ENCODE data around the gene CEACAM3.

CEACAM3 gene

DNA sequence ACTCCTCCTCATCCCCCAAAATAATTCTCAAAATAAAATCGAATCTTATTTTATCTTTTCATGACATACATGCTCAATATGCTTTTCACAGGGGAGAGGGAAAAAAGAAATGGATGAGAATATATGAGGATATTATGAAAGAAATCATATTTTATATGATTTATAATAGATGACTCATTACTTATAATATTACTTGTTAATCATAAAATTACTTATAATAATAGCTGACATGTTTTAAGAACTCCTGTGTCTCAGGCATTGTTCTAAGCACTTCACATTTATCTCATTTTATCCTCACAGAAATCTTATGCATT is 3.0 kb upstream of the CEACAM3 start:
- no peak for DNase-seq

- peak; percentile 21 for DNase-seq
These were observed 1.3 kb upstream of the CEACAM3 start for GRCh38 chr19:41795031-41795461.

GRCh38 chr19:41796901-41797300 is 514 bp downstream of the CEACAM3 start:
- no peak for DNase-seq

- no peak for DNase-seq
These were observed 3.1 kb downstream of the CEACAM3 start for GRCh38 chr19:41799444-41800000.

GRCh38 chr19:41801031-41801430 is 4.6 kb downstream of the CEACAM3 start:
- no peak for DNase-seq

- no peak for DNase-seq
These were observed 5.4 kb downstream of the CEACAM3 start for GRCh38 chr19:41801792-41802211.

- no peak for DNase-seq
These were observed 6.4 kb downstream of the CEACAM3 start for GRCh38 chr19:41802770-41803169.

- DNase-seq, result no peak
These were observed 7.9 kb downstream of the CEACAM3 start for GRCh38 chr19:41804336-41804735.

DNA sequence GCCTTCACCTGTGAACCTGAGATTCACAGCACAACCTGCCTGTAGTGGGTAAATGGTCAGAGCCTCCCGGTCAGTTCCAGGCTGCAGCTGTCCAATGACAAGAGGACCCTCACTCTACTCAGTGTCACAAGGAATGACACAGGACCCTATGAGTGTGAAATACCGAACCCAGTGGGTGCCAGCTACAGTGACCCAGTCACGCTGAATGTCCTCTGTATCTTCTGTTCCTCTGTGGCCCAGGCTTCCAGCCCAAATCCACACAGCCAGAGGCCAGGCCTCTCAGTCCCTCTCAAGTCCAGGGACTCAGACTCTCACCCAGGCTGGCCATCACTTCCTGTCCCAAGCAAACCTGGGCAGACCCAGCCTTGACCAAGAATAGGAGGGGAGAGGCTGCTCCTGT is 10.8 kb downstream of the CEACAM3 start:
- DNase-seq, result no peak

DNA sequence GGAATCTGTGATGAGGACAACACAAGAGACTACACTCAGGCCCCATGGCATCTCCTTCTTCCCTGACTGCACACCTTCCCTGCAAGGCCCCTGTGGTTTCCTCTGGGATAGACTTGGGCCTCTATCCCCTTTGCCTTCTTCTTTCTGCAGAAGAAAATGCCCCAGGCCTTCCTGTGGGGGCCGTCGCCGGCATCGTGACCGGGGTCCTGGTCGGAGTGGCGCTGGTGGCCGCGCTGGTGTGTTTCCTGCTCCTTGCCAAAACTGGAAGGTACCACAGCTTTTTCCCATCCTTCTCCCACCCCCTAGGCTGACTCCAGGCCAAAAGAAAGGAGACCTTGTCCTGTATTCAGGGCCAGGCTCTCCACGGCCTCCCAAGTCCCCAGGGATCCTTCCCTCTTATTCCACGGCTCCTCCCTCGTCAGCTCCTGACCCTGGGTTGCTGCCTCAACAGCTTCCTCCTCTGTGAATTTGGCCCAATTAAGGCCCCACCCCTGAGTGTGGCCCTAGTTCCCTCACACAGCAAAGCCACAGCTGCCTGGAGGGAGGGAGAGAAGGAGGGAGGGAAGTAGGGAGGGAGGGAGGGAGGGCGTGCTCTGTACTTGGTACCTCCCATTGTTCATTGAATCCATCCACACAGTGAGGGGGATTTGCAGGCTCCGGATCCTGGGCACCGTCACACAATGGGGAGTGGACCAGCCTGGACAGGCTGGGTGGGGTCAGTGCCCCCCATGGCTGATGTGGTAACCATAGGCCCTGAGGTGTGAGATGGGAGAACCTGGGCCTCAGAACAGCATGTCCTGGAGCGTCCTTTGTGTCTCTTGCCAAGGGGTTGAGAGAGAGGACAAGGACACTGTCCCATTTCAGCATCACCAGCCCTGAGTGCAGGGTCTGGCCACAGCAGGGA is 12.5 kb downstream of the CEACAM3 start:
- no peak for DNase-seq

- no peak for DNase-seq
These were observed 13.9 kb downstream of the CEACAM3 start for GRCh38 chr19:41810301-41810700.

- no peak for DNase-seq
These were observed 14.6 kb downstream of the CEACAM3 start for GRCh38 chr19:41811036-41811435.

GRCh38 chr19:41811981-41812380 is 15.6 kb downstream of the CEACAM3 start:
- DNase-seq, result no peak

DNA sequence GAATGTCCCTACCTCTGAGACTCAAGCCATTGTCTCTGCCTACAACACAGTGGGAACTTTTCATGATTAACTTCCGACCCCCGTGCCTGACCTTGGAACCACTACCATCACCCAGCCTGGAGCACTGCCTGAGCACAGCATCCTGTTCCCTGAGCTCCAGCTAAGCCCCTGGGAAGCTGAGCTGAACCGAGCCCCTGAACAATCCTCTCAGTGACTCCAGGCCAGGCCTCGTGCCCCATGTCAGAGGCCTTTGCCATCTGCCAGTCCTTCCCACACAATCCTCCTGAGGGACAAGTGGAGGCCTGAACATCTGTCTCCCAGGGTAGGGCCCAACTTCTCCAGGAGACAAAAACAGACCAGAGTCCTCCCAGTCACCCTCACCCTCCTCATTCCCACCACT is 17.5 kb downstream of the CEACAM3 start:
- no peak for DNase-seq

- no peak for DNase-seq
These were observed 18.9 kb downstream of the CEACAM3 start for GRCh38 chr19:41815301-41815700.

- no peak for DNase-seq
These were observed 20.4 kb downstream of the CEACAM3 start for GRCh38 chr19:41816761-41817160.

DNA sequence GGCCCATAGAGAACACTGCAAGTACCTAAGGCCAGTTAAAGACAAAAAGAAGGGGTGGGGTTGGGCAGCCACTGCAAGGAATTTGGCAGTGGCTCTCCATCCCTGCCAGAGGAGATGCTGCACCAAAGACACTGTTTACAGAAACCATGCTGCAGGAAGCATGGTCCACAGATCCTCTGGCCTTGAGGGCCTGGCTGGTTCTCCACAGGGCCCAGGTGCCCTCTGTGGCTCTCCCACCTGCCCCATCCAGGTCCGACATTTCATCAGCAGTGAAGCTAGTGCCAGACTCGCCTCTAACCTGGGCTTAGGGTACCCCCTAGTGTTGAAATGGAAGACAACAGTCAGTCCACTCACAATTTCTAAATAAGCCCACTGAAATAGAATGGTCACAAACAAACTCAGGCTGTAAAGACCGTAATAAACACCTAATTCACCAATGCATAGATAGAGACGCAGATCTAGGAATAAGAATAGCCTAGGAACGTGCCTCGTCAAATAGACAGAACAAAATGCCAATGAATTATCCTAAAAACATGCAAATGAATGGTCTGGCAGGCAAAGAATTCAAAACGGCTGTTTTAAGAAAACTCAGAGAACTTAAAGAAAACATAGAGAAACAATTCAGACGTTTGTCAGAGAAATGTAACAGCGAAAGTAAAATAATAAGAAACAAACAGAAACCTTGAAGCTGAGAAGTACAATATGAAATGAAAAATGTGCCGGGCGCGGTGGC is 24.8 kb downstream of the CEACAM3 start:
- no peak for DNase-seq

- no peak for DNase-seq
These were observed 41.8 kb downstream of the CEACAM3 start for GRCh38 chr19:41837981-41838708.

DNA sequence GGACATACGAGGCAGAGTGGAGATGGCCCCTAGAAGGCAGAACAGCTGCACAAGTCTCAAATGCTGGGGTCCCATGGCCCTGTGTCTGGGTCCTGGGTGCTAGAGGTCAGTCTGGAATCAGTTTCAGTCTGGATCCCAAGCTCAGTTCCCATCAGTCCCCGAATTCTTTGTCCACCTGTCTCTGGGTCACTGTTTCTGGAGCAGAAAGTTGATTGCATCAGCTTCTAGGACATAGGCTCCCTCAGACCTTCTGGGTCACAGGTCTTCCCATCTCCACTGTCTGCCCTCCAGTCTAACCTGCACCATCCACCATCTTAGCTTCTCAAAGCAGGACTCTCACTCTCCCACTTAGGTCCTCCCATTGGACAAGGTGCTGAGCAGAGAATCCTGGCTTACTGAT is 42.8 kb downstream of the CEACAM3 start:
- no peak for DNase-seq

DNA sequence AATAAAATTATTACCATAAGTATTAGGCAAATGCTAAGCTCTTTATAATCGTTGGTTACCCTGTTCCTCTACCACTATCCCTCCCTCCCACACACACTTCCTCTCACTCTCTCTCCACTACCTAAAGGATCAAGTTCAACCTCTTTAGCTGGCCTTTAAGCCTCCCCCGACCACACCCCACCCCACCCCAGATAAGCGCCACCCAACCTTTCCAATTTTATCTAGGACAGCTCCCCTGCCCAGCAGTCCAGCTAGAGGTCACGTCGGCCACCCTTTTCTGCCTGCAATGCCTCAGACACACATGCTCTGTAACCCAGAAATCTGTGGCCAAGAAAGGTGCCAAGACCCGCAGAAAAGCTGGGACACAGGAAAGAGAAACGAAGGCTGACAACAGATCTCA is 47.0 kb downstream of the CEACAM3 start:
- DNase-seq, result no peak

DNA sequence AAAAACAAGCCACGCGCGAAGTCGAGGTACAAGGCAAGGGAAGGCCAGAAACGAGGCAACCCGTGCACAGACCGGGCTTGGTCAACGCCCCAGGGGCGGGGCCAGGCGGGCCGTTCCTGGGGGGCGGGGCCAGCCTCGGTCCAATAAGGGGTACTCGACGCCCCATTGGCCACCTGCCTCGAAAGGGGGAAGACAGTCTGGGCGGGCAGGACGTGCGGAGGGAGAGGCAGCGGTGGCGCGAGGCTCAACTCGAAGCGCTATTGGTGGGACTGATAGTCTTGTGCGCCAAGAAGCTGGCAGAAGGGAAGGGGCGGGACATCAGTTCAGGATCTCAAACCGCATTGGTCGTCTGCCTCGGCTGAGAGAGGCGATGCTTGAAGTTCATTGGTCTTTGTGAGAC is 48.2 kb downstream of the CEACAM3 start, which contains the start of gene LYPD4:
LYPD4 (minus strand) TSS at position 83 of the 400 bp plus-strand sequence. CDS start 5,398 bp downstream, outside the sequence.
- DNase-seq, result no peak

DNA sequence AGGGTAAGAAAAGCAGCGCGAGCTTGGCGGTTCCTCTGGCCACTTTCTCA is 48.4 kb downstream of the CEACAM3 start, which contains the start of gene DMRTC2:
DMRTC2 (plus strand) TSS at position 42 of the 50 bp plus-strand sequence. CDS start 2,387 bp downstream, outside the sequence.
- no peak for DNase-seq

DNA sequence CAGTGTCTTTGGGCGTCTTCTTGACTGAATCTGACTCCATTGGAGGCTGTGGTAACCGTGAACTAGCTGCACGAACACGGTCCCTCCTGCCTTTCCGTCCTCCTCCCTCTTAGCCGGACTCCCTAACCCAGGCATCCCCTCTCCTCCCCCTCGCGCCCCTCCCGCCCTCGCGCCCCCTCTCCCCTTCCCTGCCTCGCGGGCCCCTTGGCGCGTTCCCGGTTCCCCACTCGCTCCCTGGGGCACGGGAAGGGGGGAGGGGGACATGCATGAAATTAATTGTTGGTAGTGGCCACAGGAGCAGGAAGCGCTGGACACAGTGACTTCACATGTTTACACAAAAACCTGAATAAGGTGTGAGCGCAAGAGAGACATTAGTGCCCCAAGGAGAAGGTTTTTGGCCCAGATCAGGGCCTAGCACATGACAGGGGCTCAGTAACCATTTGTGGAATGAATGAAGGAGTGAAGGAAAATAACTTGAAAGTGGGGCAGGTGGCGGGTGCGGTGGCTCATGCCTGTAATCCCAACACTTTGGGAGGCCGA is 48.7 kb downstream of the CEACAM3 start:
- DNase-seq, result no peak
